Measurements from ENCODE around the gene TMEM89.

The TMEM89 gene

DNA sequence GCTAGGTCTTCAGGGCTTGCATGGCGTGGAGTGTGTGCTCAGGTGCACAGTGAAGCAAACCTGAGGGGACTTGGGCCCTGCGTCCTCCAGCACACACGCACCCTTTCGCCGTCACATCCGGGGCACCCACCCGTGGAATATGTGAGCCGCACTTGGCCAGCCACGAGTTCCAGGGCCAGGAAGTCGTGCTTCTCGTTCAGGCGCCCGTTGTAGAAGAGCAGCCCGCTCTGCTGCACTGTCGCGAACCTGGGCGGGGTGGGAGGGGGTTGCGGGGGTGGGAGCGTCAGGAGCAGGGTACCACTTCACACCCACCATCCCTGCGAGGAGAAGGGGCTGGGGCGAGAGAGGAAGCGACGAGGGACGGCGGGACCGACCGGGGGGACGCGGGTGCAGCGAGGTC is 34.0 kb upstream of the TMEM89 start:
- intact Hi-C loops (cut with DNase I; ENCODE audit: low total_unique reads): no loop called here
- H3K36me3 ChIP-seq: no peaks in the 10 kb centered on the region
- no peaks in the 10 kb centered on the region for H3K9me3 ChIP-seq
- TF ChIP-seq, protein P1, sequence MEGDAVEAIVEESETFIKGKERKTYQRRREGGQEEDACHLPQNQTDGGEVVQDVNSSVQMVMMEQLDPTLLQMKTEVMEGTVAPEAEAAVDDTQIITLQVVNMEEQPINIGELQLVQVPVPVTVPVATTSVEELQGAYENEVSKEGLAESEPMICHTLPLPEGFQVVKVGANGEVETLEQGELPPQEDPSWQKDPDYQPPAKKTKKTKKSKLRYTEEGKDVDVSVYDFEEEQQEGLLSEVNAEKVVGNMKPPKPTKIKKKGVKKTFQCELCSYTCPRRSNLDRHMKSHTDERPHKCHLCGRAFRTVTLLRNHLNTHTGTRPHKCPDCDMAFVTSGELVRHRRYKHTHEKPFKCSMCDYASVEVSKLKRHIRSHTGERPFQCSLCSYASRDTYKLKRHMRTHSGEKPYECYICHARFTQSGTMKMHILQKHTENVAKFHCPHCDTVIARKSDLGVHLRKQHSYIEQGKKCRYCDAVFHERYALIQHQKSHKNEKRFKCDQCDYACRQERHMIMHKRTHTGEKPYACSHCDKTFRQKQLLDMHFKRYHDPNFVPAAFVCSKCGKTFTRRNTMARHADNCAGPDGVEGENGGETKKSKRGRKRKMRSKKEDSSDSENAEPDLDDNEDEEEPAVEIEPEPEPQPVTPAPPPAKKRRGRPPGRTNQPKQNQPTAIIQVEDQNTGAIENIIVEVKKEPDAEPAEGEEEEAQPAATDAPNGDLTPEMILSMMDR (IDR thresholded peaks at IDR 0.05): no peak
- peaks cover 0 to 19% (median 14%) of the 10 kb centered on the region in 4 donors for H3K4me1 ChIP-seq
- no peaks in the 10 kb centered on the region for H3K27me3 ChIP-seq
- H3K27ac ChIP-seq: peak overlapping the region; percentile 79 to 86
- DNase-seq: no peak
- peak overlapping the region; percentile 55 to 79 for H3K4me3 ChIP-seq

DNA sequence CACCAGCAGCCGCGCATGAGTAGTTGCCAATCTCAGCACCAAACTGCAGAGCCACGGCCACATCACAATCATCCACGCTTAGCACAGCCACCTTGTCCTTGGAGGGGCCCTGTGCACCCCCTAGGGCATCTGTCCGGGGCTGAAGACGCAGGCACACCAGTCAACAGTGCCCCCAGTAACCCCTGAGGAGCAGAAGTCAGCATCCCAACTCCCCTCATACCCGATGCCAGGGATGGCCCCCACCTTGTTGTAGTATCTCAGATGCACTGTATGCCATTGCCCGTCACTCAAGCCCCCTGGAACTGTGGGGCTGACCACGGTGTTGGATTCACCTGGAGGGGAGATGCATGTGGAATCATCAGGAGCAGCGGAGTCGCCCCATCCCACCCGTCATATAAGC is 33.5 kb upstream of the TMEM89 start:
- Histone ChIP-seq H3K4me3 (no peak overlapping the region), H3K27ac (peak overlapping the region in 1 of 2 donors; percentile 79), H3K27me3 (no peaks in the 10 kb centered on the region), H3K4me1 (peaks cover 0 to 19% (median 14%) of the 10 kb centered on the region in 4 donors), H3K9me3 (no peaks in the 10 kb centered on the region), H3K36me3 (no peaks in the 10 kb centered on the region)
- intact Hi-C loops (cut with DNase I; ENCODE audit: low total_unique reads): no loop called here
- TF ChIP-seq, protein P1 (IDR thresholded peaks at IDR 0.05): no peak
- no peak for DNase-seq

DNA sequence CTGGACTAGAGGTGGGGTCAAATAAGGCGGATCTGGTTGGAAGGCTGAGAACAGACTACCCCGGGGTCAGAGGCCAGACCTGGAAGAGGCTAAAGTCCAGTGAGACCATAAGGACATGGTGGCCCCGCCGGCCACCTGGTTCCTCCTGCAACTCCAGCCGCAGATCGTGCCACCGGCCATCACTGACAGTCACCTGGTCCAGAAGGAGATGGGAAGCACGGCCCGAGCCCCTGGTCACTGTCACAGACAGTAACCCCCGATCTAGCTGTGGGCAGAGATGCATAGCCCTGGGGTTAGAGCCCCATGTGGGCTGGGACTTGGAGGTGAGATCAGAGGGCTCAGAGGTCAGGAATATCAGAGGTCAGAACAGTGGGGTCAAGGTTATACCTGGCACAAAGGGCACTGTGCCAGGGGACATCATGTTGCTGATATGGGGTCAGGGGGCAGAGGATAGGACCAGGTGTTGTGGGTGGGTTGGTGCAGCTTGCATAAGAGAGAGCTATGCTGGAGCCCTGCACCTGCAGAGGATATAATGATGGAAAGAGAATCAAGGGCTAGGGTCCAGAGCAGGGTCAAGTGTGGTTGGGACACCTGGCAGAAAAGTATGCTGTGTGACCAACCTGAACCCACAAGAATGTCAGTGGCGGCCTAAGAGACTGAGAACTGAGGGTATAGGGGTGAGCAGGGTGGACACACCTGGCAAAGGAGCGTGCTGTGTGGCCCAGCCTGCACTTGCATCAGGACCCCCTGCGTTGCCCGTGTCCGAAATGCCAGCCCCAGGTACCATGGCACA is 31.6 kb upstream of the TMEM89 start:
- Histone ChIP-seq H3K27ac (no peak overlapping the region), H3K36me3 (no peaks in the 10 kb centered on the region), H3K9me3 (no peaks in the 10 kb centered on the region), H3K4me3 (no peak overlapping the region), H3K27me3 (no peaks in the 10 kb centered on the region), H3K4me1 (peaks cover 0 to 19% (median 14%) of the 10 kb centered on the region in 4 donors)
- TF ChIP-seq, protein P1 (IDR thresholded peaks at IDR 0.05): no peak
- DNase-seq: no peak
- intact Hi-C loops (cut with DNase I; ENCODE audit: low total_unique reads): no loop called here

DNA sequence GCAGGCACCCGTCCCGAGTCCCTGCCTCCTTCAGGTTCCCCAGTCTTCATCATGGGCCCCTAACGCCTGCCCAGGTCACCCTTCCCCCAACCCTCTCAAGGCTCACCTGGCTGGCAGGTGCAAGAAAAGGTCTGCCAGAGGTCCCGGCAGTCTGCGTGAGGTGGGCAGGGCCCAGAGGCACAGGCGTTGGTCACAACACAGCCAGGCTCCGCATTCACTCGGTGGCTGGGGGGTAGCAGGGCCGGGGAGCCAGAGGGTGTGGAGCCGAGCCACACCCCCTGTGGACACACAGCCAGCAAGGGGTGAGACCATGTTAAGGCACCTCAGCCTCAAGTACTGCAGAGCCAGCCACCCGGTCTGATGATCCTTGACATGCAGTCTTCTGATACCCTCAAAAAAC is 30.2 kb upstream of the TMEM89 start:
- TF ChIP-seq, protein P1 (IDR thresholded peaks at IDR 0.05): no peak
- intact Hi-C loops (cut with DNase I; ENCODE audit: low total_unique reads): no loop called here
- Histone ChIP-seq H3K36me3 (no peaks in the 10 kb centered on the region), H3K9me3 (no peaks in the 10 kb centered on the region), H3K27me3 (no peaks in the 10 kb centered on the region), H3K4me1 (peaks cover 0 to 16% (median 12%) of the 10 kb centered on the region in 4 donors), H3K27ac (no peak overlapping the region), H3K4me3 (no peak overlapping the region)
- DNase-seq: no peak

DNA sequence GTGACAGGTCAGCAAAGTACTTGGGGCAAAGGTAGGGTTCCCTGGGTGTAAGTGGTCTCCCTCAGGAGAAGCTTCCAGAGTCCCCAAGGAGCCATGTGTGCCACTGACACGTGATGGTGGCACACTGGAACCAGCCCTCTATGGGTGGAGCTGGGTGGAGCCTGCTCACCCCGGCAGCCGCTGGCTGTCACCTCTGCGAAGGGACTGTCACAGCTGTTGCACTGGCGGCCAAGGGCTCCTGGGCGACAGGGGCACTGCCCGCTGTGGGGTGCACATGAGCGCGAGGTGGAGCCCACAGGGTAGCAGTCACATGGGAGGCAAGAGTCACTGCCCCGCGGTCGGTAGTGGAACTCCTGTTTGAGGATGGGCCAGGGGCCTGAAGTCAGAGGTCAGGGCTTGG is 29.2 kb upstream of the TMEM89 start:
- DNase-seq: no peak
- Histone ChIP-seq H3K27ac (no peak overlapping the region), H3K4me1 (peaks cover 0 to 5% (median 4%) of the 10 kb centered on the region in 4 donors), H3K4me3 (no peak overlapping the region), H3K36me3 (no peaks in the 10 kb centered on the region), H3K27me3 (no peaks in the 10 kb centered on the region), H3K9me3 (no peaks in the 10 kb centered on the region)
- intact Hi-C loops (cut with DNase I; ENCODE audit: low total_unique reads): no loop called here
- TF ChIP-seq, protein P1 (IDR thresholded peaks at IDR 0.05): no peak
